ENCODE measurements around the gene CALCOCO1.

DNA sequence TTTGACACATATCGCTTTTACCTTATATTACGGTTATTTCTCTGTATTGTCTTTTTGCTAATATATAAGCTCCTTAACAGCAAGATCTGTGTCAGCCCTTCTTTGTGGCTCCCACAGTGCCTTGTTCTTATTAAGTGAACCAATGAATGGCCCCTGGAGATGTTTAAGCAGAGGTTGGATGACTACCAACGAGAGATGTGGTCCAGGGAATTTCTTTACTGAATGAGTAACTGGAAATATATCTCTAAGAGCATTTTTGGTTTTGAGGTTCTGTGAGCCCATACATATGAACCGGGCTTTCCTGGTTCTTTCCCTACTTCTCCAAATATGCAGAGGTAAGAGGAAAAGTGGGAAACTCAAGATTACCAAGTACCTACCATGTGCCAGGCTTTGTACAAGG lies 23.5 kb downstream of the CALCOCO1 start:
- TF ChIP-seq, protein P1, sequence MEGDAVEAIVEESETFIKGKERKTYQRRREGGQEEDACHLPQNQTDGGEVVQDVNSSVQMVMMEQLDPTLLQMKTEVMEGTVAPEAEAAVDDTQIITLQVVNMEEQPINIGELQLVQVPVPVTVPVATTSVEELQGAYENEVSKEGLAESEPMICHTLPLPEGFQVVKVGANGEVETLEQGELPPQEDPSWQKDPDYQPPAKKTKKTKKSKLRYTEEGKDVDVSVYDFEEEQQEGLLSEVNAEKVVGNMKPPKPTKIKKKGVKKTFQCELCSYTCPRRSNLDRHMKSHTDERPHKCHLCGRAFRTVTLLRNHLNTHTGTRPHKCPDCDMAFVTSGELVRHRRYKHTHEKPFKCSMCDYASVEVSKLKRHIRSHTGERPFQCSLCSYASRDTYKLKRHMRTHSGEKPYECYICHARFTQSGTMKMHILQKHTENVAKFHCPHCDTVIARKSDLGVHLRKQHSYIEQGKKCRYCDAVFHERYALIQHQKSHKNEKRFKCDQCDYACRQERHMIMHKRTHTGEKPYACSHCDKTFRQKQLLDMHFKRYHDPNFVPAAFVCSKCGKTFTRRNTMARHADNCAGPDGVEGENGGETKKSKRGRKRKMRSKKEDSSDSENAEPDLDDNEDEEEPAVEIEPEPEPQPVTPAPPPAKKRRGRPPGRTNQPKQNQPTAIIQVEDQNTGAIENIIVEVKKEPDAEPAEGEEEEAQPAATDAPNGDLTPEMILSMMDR (IDR thresholded peaks at IDR 0.05; ENCODE audit: low read depth, low read length) = no peak
- no peak for TF ChIP-seq EZH2phosphoT487 (IDR thresholded peaks at IDR 0.05; ENCODE audit: low read depth)

Data from OCI-LY3 (cell line).